Peyer's patch (tissue), 4 donors: ENCODE data around the gene MAGI2.

Source experiments
- CTCF ChIP-seq, 6 experiments: fragments of 450-650 bp in 4 of 6; fragments of 200-600 bp in 2 of 6; sonication (generic) in 1 of 6; IDR thresholded peaks; one replicate each; pipeline ENCODE4 v1.5.1; 2017 to 2019; ENCODE audit warnings: antibody characterized with exemption in 6 of 6, mild to moderate bottlenecking in 3 of 6, moderate library complexity in 1 of 6
- POLR2A ChIP-seq, 2 donors: fragments of 450-650 bp; IDR thresholded peaks; one replicate each; pipeline ENCODE4 v1.5.1; 2017; ENCODE audit warnings: antibody characterized with exemption in 2 of 2, mild to moderate bottlenecking in 2 of 2, moderate library complexity in 2 of 2

GRCh38 chr7:78195281-78195680 is 1258.2 kb downstream of the MAGI2 start:
- TF ChIP-seq CTCF (IDR thresholded peaks at IDR 0.05) (no peak), POLR2A (IDR thresholded peaks at IDR 0.05) (no peak)
